ENCODE data around the gene WDR45B.
"Not testable (repeated sequence)": the region's sequence is repeated elsewhere in the genome, so short reads cannot be mapped to it uniquely, and the experiment has no call there.

The WDR45B gene

GRCh38 chr17:82655038-82655479 is 6.8 kb upstream of the WDR45B start:
- no peaks in the 10 kb centered on the region for H3K4me1 Mint-ChIP-seq (ENCODE audit: low read depth)
- H3K4me3 Mint-ChIP-seq: no peak overlapping the region
- H3K9me3 Mint-ChIP-seq: no peaks in the 10 kb centered on the region
- H3K27ac Mint-ChIP-seq: no peak overlapping the region
- H3K27me3 Mint-ChIP-seq (ENCODE audit: low read depth): no peaks in the 10 kb centered on the region
- H3K36me3 Mint-ChIP-seq (ENCODE audit: low read depth): no peaks in the 10 kb centered on the region

GRCh38 chr17:82654611-82655010 is 6.4 kb upstream of the WDR45B start:
- H3K27ac Mint-ChIP-seq; H3K4me3 Mint-ChIP-seq; H3K9me3 Mint-ChIP-seq; H3K27me3 Mint-ChIP-seq (ENCODE audit: low read depth); H3K4me1 Mint-ChIP-seq (ENCODE audit: low read depth); H3K36me3 Mint-ChIP-seq (ENCODE audit: low read depth): not testable (repeated sequence)

GRCh38 chr17:82653651-82654528 is 5.6 kb upstream of the WDR45B start:
- peaks cover 3% of the 10 kb centered on the region for H3K4me1 Mint-ChIP-seq (ENCODE audit: low read depth)
- H3K9me3 Mint-ChIP-seq: no peaks in the 10 kb centered on the region
- H3K36me3 Mint-ChIP-seq (ENCODE audit: low read depth): no peaks in the 10 kb centered on the region
- no peaks in the 10 kb centered on the region for H3K27me3 Mint-ChIP-seq (ENCODE audit: low read depth)
- no peak overlapping the region for H3K4me3 Mint-ChIP-seq
- H3K27ac Mint-ChIP-seq: no peak overlapping the region

- Mint-ChIP-seq H3K27me3 (ENCODE audit: low read depth) (no peaks in the 10 kb centered on the region), H3K27ac (no peak overlapping the region), H3K36me3 (ENCODE audit: low read depth) (no peaks in the 10 kb centered on the region), H3K4me1 (ENCODE audit: low read depth) (peaks cover 14% of the 10 kb centered on the region), H3K4me3 (no peak overlapping the region), H3K9me3 (no peaks in the 10 kb centered on the region)
These were observed 2.5 kb upstream of the WDR45B start for GRCh38 chr17:82650723-82651122.

GRCh38 chr17:82649501-82650261 is 1.4 kb upstream of the WDR45B start:
- no peaks in the 10 kb centered on the region for H3K36me3 Mint-ChIP-seq (ENCODE audit: low read depth)
- no peaks in the 10 kb centered on the region for H3K9me3 Mint-ChIP-seq
- peaks cover 18% of the 10 kb centered on the region for H3K4me1 Mint-ChIP-seq (ENCODE audit: low read depth)
- H3K27ac Mint-ChIP-seq: no peak overlapping the region
- peak overlapping the region; percentile 58 for H3K4me3 Mint-ChIP-seq
- no peaks in the 10 kb centered on the region for H3K27me3 Mint-ChIP-seq (ENCODE audit: low read depth)

- Mint-ChIP-seq H3K4me1 (ENCODE audit: low read depth) (peaks cover 18% of the 10 kb centered on the region), H3K27me3 (ENCODE audit: low read depth) (no peaks in the 10 kb centered on the region), H3K36me3 (ENCODE audit: low read depth) (peaks cover 4% of the 10 kb centered on the region), H3K9me3 (no peaks in the 10 kb centered on the region), H3K4me3 (no peak overlapping the region), H3K27ac (peak overlapping the region; percentile 49)
These were observed 593 bp upstream of the WDR45B start for GRCh38 chr17:82648742-82649331.

GRCh38 chr17:82647593-82648164 is 565 bp downstream of the WDR45B start:
- Mint-ChIP-seq H3K4me1 (ENCODE audit: low read depth) (peaks cover 18% of the 10 kb centered on the region), H3K9me3 (no peaks in the 10 kb centered on the region), H3K27me3 (ENCODE audit: low read depth) (no peaks in the 10 kb centered on the region), H3K36me3 (ENCODE audit: low read depth) (peaks cover 8% of the 10 kb centered on the region), H3K4me3 (peak overlapping the region; percentile 82), H3K27ac (peak overlapping the region; percentile 41)

- H3K4me1 Mint-ChIP-seq (ENCODE audit: low read depth): peaks cover 18% of the 10 kb centered on the region
These were observed 2.7 kb downstream of the WDR45B start for GRCh38 chr17:82645516-82645915.

GRCh38 chr17:82644148-82644547 is 4.1 kb downstream of the WDR45B start:
- H3K4me3 Mint-ChIP-seq: no peak overlapping the region
- peaks cover 23% of the 10 kb centered on the region for H3K36me3 Mint-ChIP-seq (ENCODE audit: low read depth)
- H3K4me1 Mint-ChIP-seq (ENCODE audit: low read depth): peaks cover 23% of the 10 kb centered on the region
- no peaks in the 10 kb centered on the region for H3K27me3 Mint-ChIP-seq (ENCODE audit: low read depth)
- no peaks in the 10 kb centered on the region for H3K9me3 Mint-ChIP-seq
- no peak overlapping the region for H3K27ac Mint-ChIP-seq

More at GRCh38 chr17:82645516-82645915, 2.7 kb downstream of the WDR45B start:
- no peaks in the 10 kb centered on the region for H3K27me3 Mint-ChIP-seq (ENCODE audit: low read depth)
- H3K36me3 Mint-ChIP-seq (ENCODE audit: low read depth): peaks cover 14% of the 10 kb centered on the region
- H3K9me3 Mint-ChIP-seq: no peaks in the 10 kb centered on the region
- H3K4me3 Mint-ChIP-seq: peak overlapping the region; percentile 82
- H3K27ac Mint-ChIP-seq: peak overlapping the region; percentile 9

- Mint-ChIP-seq H3K27ac (no peak overlapping the region), H3K4me3 (no peak overlapping the region), H3K4me1 (ENCODE audit: low read depth) (peaks cover 28% of the 10 kb centered on the region)
These were observed 6.2 kb downstream of the WDR45B start for GRCh38 chr17:82642022-82642421.

GRCh38 chr17:82640036-82640435 is 8.2 kb downstream of the WDR45B start:
- Mint-ChIP-seq H3K4me1 (ENCODE audit: low read depth) (peaks cover 13% of the 10 kb centered on the region), H3K9me3 (no peaks in the 10 kb centered on the region), H3K27ac (no peak overlapping the region)

More at GRCh38 chr17:82642022-82642421, 6.2 kb downstream of the WDR45B start:
- H3K27me3 Mint-ChIP-seq (ENCODE audit: low read depth): no peaks in the 10 kb centered on the region
- H3K9me3 Mint-ChIP-seq: no peaks in the 10 kb centered on the region
- peaks cover 26% of the 10 kb centered on the region for H3K36me3 Mint-ChIP-seq (ENCODE audit: low read depth)

GRCh38 chr17:82639628-82640027 is 8.6 kb downstream of the WDR45B start:
- H3K9me3 Mint-ChIP-seq: no peaks in the 10 kb centered on the region
- H3K27ac Mint-ChIP-seq: no peak overlapping the region
- H3K4me1 Mint-ChIP-seq (ENCODE audit: low read depth): peaks cover 15% of the 10 kb centered on the region
- H3K27me3 Mint-ChIP-seq (ENCODE audit: low read depth): no peaks in the 10 kb centered on the region
- no peak overlapping the region for H3K4me3 Mint-ChIP-seq
- H3K36me3 Mint-ChIP-seq (ENCODE audit: low read depth): peaks cover 33% of the 10 kb centered on the region

More at GRCh38 chr17:82640036-82640435, 8.2 kb downstream of the WDR45B start:
- Mint-ChIP-seq H3K4me3 (no peak overlapping the region), H3K27me3 (ENCODE audit: low read depth) (no peaks in the 10 kb centered on the region), H3K36me3 (ENCODE audit: low read depth) (peaks cover 31% of the 10 kb centered on the region)

GRCh38 chr17:82638183-82638773 is 10.0 kb downstream of the WDR45B start:
- Mint-ChIP-seq H3K9me3 (no peaks in the 10 kb centered on the region), H3K4me1 (ENCODE audit: low read depth) (peaks cover 16% of the 10 kb centered on the region), H3K4me3 (no peak overlapping the region), H3K36me3 (ENCODE audit: low read depth) (peaks cover 29% of the 10 kb centered on the region), H3K27ac (no peak overlapping the region), H3K27me3 (ENCODE audit: low read depth) (no peaks in the 10 kb centered on the region)
